Muscle of back (tissue), 11 donors: ENCODE measurements around the gene ROGDI. TPM values are rescaled to one million over a fixed set of nuclear protein-coding genes. Genes with fewer than 3 reads are reported as not detected.

Experiments
- DNase-seq, 3 donors: peaks; one replicate each; pipeline versions ENCODE4 v3.0.0 to v3.0.0-alpha.2; 2013
- polyA plus RNA-seq, 10 donors: library from polyadenylated mRNA; unstranded; fragments of 120-200 nt; gene quantifications; one replicate each; pipeline ENCODE4 v1.2.1, GENCODE V29; 2013; ENCODE audit not compliant: insufficient read length in 10 of 10

Gene ROGDI
- polyA plus RNA-seq, 10 donors, result 6.6 to 14.9 (median 12.3) TPM

DNA sequence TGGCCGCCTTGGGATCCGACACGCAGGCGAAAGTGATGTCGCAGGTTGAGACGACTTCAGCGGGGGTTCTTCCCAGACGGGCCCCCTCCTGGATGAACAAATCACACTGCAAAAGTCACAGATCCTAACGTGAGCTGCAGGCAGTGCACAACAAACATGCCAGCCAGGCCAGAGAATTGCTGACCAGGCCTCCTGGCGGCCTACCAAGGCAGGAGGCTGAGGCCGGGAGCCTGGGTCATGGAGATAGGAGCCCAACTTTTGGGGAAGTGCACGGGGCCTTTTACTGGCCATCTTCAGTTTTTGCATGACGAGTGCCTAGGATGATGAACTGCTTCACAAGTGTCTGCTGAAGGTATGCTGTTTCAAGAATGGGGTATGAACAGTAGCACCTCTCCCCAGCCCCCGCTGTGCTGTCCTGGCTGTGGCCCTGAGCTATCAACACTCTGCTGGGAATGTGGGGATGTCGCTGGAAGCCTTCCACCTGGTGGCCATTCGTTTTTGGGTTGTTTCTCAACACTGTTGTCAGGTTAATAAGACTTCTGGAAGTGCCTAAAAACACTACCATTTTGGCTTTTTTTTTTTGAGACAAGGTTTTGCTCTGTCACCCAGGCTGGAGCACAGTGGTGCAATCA is 12.2 kb upstream of the ROGDI start:
- no peak for DNase-seq

DNA sequence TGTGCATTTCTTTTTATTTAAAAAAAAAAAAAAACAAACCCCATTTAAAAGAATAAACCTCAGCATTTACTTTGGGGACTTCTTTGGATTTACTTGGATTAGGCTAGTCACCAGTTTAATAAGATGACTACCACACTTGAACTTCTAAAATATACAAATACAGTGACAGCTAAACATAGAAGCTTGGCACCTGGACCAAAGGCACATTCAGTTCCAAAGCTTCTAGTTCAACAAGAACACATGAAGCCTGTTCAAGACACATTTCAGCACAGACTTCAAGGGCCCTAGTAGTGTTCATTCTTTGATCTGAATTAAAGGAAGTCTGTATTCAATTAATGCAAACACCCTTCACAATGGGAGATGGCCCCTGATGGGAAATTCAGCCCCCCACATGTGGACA is 11.6 kb upstream of the ROGDI start:
- no peak for DNase-seq

DNA sequence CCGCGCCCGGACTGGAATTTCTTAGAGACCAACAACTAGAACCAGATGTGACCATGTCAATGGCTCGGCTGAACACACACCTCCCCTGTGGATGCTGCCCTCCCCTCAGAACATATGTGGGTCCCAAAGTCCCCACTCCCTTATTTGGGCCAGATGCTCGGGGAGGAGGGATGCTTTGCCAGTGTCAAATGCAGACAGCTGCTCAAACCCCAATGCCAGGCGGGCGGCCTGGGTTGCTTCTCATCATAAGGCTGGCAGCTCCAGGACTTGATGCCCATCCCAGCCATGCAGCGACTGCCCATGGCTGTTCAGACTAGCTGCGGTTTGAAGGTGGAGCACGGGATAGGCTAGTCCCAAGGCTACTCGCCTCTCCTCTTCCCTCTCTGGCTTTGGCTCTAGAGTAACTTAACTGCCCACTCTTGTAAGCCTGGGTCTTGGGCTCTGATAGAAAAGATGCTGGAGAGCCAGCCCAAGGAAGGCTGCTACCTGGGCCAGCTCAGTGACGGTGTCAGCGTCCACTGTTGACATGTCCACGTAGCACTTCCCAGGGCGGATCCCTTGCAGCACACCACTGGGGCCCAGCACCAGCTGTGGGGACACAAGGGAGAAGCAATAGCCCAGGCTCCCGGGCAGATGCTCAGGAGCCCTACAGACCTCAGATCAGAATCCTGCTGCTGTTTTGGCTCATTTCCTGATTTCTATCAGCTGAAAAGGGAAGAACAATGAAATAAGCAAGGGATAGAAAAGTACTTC is 11.0 kb upstream of the ROGDI start:
- no peak for DNase-seq

DNA sequence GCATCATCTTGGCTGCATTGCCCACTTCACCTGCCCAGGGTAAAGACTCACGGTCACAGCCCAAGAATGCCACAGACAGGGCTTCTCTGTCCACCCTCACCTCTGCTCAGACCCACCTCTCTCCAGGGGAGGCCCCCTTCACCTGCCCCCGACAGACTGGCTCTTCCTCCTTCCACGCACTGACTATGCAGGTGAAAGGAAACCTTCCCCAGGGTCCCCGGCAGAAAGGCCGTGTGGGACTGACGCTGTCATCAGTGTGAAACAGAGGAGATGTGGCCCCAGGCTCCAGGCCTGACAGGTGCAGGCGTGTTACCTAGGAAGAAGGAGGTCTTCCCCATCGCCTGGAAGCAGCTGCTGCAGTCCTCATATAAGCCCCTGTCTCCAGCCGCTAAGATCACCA is 9.3 kb upstream of the ROGDI start:
- DNase-seq, result no peak

DNA sequence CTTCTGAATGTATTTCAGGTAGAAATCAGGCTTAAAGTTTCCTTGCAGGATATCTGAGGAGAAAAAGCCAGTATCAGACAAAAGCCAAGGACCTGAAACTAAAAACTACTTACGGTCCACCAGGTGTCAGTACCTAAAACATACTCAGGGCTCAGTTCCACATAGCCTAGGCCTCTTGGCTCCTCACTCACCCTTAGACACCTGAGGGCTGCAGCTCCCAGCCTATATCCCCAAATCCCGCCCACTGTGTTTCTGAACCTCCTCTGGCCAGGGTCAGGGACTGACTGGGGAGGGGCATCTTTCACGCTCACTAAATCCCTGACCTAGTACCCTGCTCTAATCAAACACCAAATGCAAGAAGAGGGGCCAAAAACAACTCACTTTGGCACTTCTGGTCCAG is 8.8 kb upstream of the ROGDI start:
- no peak for DNase-seq

DNA sequence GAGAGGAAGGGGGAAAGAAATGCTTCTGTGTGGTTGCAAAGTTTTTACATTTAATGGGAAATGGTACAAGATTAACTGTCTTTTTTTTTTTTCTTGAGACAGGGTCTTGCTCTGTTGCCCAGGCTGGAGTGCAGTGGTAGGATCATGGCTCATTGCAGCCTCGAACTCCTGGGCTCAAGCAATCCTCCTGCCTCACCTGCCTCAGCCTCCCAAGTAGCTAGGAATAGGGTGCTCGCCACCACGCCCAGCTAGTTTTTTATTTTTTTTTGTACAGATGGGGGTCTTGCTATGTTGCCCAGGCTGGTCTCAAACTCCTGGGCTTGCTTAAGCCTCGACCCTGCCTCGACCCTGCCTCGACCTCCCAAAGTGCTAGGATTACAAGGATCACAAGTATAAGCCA is 3.8 kb upstream of the ROGDI start:
- no peak for DNase-seq

DNA sequence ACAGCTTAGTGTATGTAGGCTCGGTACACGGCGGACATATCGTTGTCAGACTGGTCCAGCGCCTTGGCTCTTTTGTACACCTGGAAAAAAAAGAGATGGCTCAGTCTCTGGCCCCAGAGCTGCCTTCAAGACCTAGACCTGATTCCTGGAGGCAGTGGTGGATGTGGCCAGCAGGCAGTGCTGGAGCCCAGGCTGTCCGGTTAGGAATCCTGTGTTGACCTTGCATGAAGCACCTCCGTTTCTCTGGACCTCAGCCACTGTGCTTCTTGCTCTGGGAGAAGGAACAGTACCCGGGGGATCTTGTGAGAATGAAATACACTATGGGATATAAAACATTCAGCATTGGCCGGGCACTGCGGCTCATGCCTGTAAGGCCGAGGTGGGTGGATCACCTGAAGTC is 2.8 kb upstream of the ROGDI start:
- DNase-seq, result no peak

DNA sequence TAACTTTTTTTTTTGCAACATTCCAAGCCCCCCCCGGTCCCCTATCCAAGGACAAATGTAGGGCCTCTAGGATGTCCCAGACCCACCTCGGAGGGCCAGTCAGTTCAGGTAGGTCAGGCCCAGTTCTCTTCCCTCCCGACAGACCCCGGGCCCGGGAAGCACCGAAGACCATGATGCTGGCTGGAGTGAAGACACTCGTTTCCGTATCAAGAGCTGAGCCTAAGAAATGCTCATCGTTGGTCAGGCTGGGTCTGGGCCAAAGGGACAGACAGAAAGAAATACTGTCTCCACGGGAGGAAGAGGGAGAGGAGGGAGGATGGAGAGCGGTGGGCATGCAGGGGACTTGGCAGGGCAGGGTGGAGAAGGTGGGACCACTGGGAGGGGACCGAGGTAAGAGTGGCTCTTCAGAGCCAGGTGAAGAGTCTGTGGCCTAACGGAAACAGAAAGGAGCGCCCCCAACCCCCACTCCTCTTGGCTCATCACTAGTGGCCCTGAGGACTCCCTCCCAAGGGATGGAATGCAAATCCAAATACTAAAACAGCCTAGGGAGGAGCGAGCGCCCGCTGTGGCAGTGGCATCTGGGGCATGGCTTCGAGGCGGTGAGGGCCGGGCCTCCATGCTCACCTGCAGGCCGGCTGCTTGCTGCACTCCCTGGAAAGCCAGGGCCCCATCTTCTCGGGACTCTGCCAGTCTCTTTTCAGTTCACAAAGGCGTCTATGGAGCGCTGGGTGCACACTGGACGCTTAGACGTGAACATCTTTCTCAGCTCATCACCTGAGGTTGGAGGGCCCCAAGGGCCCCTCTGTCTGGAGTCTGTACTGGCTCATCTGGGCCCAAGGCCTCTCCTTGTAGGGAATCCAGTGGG is 1.7 kb upstream of the ROGDI start:
- no peak for DNase-seq

DNA sequence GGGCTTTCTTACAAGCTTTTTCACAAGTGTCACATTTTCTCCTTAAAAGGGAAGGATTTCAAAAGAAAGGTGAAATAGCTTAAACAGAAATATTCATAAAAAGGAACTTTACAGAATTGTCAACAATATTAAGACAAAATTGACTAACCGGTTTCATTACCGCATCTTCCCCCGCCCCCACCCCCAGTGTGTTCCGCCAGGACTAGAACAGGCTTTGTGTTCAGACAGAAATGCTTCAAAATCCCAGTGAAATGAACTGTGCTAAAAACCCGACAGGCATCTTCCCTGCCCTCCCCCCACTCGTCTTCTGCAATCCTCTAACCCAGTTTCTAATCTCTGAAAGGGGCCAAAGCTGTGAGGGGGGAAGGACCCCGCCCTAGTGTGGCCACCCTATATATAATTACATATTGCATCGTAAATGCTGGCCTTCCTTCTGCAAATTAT is 990 bp upstream of the ROGDI start:
- no peak for DNase-seq

DNA sequence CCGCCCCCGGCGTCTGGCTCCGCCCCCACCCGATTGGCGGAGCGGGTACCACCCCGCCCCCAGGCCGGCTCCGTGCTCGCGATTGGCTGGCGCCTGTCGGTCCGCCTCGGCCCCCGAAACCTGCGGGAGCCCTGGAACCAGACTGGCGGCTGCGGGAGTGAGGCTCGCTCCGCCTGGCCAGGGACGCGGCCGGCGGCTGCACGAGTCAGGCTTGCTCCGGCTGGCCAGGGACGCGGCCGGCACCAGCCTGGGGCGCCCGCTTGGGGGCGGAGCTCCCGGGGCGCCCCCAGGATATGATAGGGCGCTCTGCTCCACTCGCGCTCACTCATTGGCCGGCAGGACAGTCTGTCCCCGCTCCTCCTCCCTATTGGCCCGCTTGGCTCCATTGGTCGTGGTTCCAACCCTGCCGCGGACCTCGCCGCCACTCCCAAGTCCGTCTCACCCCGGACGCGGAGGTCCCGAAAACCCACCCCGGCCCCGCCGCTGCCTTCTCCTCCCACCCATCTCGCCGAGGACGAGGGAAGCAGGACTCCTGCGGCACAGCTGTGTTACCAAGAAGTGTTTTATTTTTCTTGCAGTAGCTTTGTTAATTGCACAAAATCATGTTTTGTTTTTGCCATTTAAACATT is 340 bp upstream of the ROGDI start:
- DNase-seq, result peak; percentile 91 to 94 (median 93)

DNA sequence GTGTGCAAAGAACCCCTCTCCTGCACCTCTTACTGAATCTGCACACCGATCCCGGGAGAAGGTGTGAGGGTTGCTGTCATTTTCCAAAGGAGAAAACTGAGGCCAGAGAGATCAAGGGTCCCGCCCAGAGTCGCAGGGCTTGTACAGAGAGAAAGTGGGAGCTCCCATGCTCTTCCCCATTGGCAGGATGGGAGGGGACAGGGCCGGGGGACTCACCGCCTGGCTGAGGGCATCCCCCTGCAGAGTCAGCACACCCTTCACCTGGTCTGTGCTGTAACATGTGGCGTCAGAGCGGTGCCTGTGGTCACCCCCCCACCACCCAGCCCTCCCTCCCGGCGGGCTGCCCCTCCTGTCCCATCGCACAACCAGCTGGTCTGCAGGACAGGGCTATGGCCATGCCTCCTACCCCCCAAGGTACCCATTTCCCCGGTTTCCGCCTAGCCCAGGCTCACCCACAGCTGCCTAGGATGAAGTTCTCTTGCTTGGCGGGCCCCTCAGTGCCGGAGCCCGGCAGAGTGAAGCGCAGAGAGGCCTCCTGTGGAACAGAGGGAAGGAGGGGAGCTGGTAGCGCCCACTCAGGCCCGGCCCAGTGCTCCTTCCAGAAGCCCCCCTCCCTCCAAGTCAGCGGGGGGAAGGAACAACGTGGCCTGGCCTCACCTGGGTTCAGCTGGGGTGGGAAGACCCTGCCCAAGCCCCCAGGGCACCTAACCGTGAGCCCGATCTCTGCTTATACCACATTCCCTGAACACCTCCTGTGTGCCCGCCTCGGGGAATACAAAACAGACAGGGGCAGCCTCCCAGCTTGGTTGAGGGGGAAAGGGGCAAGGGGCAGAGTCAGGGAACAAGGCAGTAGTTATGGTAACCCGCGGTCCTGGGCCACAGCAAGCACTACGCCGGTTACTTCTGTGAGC is 1.1 kb downstream of the ROGDI start:
- no peak for DNase-seq

DNA sequence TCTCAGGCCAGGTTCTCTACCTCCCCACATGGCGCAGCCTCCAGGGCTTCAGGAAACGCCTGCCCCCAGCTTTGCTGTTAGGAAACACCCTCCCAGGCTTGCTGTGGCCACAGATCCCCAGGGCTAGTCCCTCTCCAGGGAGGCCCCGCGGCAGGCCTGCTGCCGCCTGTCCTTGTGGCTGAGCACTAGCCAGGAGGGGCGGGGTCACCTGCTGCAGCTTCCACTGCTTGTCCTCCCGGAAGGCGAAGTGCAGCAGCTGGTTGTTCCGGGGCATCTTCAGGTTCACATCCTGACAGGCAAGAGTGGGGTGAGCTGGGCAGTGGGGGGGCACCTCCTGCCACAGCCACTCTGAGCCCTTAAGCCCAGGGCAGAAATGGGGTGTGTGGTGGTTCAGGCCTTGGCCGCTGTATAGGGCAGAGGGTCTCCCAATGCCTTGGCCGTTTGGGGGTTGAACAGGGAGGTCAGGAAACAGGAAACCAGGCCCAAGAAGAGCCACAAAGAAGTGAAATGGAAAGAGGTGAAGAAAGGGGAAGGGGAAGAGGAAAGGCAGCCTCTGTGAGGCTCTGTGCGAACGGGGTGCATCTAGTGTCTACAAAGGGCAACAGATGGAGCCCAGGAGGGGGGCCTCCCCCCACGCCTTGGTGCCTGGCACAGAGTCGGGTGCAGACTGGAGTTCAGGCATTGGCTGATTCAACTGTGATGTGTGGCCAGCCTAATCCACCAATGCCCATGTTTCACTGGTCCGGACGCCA is 2.0 kb downstream of the ROGDI start:
- no peak for DNase-seq

DNA sequence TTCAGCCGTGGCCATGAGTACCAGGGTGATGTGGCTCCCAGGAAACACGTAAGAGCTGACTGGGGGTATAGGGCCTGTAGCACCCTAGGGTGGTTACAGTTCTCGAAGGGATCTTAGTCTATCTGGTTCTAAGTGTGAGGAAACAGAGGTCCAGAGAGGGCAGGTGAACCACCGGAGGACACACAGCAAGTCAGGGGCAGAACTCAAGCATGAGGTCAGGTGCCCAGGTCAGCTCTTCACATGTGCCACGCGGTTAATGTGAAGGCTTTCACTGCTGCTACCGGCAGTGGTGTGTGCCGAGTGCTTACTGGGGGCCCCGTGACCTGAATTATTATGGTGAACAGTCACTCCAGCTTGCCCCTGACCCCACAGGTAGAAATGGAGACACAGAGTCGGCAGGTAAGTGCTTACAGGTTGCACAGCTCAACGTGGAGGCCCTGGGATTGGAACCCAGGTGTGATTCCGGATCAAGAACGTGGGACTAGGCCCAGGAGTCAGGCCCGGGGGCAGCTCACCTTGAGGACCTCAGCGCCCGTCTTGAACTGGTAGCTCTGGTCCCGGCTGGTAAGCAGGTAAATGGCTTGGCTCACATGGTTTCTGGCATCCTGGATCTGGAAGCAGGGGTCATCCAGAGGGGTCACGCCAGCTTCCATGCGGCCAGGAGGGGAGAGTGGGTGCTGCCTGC is 3.1 kb downstream of the ROGDI start:
- DNase-seq, result no peak

DNA sequence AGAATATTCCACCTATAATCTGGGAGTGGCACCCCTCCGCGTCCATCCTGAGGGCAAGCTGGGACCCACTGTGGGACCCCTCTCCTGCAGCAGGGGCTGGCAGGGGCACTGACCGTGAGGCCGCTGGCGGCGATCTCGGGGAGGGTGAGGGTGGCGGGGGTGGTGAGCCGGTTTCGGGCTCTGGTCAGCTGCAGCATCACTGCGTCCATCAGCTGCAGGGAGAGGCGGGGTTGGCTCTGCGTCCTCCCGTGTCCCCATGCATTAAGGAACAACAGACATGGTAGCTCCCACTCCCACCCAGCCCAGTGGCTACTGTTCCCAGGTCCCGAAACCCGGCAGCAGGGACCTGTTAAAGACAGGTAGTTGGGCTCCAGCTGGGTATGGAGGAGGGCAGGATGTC is 4.0 kb downstream of the ROGDI start:
- no peak for DNase-seq

DNA sequence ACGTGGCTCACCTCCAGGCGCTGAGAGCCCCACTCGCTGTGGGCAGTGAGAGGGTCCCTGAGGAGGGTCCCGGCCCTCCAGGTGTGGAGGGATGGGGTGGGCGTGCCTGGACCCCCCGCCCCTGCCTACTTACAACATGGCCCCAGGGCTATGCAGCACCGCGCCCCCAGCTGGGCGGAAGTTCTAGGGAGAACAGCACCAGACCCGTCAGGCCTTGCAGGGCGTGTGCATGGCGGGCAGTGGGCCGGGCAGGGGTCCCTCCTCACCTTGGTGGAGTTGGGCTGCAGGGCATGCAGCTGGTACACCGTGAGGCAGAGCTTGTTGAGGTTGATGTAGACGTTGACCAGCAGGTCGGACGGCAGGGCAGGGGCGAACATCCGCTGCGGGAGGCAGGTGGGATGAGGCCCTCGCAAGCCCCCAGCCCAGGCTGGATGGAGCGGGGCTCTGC is 4.6 kb downstream of the ROGDI start:
- DNase-seq, result no peak

DNA sequence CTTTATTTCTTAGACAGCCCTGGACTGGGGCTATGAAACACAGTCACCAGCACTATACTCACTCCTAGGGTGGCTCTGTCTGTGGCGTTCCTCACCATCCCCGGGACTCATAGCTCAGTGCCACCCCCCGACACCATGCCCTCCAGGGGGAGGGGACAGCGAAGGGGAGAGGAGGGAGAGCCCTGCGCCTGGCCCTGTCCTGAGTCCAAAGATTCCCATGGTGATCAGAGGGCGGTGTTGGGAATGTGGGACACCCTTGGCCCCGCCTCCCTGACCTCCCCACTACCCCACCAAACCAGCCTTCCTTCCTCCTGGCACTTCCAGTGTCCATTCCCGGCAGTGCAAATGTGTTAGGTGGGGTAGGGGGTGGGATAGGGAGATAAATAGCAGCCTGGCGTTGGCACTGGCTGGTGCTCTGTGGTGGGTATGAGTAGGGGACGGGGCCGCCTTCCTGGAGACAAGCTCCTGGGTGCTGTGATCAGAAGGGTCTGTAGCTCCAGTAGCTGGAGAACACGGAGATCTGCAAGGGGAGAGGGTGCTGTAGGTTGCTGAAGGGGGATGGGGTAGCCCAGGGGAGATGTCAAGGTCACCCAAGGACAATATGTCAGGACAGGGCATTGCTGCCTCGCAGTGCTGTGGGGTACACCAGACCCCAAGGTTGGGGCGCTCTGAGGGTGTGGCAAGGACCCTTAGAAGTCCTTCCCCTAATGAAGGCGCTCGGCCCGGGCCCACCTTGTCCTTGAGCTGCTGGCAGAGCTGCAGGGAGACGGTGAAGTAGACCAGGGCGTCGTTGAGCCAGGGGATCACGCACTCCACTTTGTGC is 5.2 kb downstream of the ROGDI start:
- no peak for DNase-seq

DNA sequence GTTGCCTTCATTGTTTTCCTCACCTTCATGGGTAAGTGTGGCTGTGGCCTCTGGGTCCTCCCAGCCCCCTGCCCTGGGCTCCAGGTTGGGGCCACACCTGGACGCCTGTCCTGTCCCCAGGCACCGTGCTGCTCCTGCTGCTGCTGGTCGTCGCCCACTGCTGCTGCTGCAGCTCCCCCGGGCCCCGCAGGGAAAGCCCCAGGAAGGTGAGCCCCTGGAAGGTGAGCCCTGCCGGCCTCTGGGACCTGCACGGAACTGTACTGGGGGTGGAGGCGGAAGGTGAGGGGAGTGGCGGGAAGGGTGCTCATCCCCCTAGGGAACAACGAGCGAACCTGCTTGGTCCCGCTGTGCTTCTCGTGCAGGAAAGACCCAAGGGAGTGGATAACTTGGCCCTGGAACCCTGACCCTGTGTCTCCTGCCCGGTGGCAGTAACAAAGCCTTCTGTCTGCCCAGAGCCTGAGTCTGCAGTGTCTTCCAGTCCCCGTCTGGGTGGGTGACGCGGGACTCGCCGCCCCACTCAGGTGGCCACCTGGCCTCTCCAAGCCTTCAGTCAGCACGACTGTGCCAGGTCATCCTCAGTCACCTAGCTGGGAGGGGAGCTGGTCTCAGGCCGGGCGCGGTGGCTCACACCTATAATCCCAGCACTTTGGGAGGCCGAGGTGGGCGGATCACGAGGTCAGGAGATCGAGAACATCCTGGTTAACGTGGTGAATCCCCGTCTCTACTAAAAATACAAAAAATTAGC is 6.4 kb downstream of the ROGDI start:
- DNase-seq, result no peak
